GM12892 (cell line): Measurements from ENCODE around the gene FGF13.

Experiments used
- POLR2A ChIP-seq: IDR thresholded peaks from 2 replicates; pipeline ENCODE4 v1.6.1; 2011; ENCODE audit warnings: low read depth, low read length, control low read depth
- POLR2AphosphoS5 ChIP-seq: IDR thresholded peaks from 2 replicates; pipeline ENCODE4 v1.6.1; 2011; ENCODE audit warnings: low read depth, low read length, control low read depth
- TAF1 ChIP-seq: IDR thresholded peaks from 2 replicates; pipeline ENCODE4 v1.6.1; 2011; ENCODE audit warnings: low read depth, mild to moderate bottlenecking, control low read depth, low read length, borderline replicate concordance

- no peak for TF ChIP-seq POLR2A
- no peak for TF ChIP-seq POLR2AphosphoS5
- TF ChIP-seq TAF1 = no peak
These were observed 6.9 kb downstream of the FGF13 start for GRCh38 chrX:138704596-138704995.
